ENCODE results near the gene APOBEC2.

Gene APOBEC2

GRCh38 chr6:41061196-41061726 lies 8.3 kb downstream of the APOBEC2 start:
- DNase-seq (ENCODE audit: low spot score), result no peak

GRCh38 chr6:41062056-41062455 lies 9.1 kb downstream of the APOBEC2 start:
- no peak for DNase-seq (ENCODE audit: low spot score)

- DNase-seq (ENCODE audit: low spot score), result no peak
Measured at GRCh38 chr6:41063884-41064285, 10.9 kb downstream of the APOBEC2 start.

GRCh38 chr6:41064841-41065240 lies 11.8 kb downstream of the APOBEC2 start:
- no peak for DNase-seq (ENCODE audit: low spot score)

- no peak for DNase-seq (ENCODE audit: low spot score)
Measured at GRCh38 chr6:41065550-41066026, 12.6 kb downstream of the APOBEC2 start.

- DNase-seq (ENCODE audit: low spot score), result peak; percentile 63
Measured at GRCh38 chr6:41066867-41067304, 13.9 kb downstream of the APOBEC2 start.

- DNase-seq (ENCODE audit: low spot score), result no peak
Measured at GRCh38 chr6:41071501-41071922, 18.5 kb downstream of the APOBEC2 start.

GRCh38 chr6:41071923-41072835 lies 19.2 kb downstream of the APOBEC2 start, which contains the start of gene OARD1:
Gene OARD1 (minus strand): TSS chr6:41072356. CDS start chr6:41071634, 722 bp downstream.
- DNase-seq (ENCODE audit: low spot score), result peak; percentile 100

GRCh38 chr6:41072836-41073202 lies 19.8 kb downstream of the APOBEC2 start, which contains the start of gene NFYA:
Gene NFYA (plus strand): TSS chr6:41072974. CDS start chr6:41079090, 6,116 bp downstream.
- no peak for DNase-seq (ENCODE audit: low spot score)

GRCh38 chr6:41073203-41073967 lies 20.4 kb downstream of the APOBEC2 start:
- DNase-seq (ENCODE audit: low spot score), result peak; percentile 79

- peak; percentile 26 for DNase-seq (ENCODE audit: low spot score)
Measured at GRCh38 chr6:41073968-41074691, 21.1 kb downstream of the APOBEC2 start.

GRCh38 chr6:41074692-41075436 lies 21.9 kb downstream of the APOBEC2 start:
- DNase-seq (ENCODE audit: low spot score), result no peak

- no peak for DNase-seq (ENCODE audit: low spot score)
Measured at GRCh38 chr6:41075651-41076626, 22.9 kb downstream of the APOBEC2 start.

- no peak for DNase-seq (ENCODE audit: low spot score)
Measured at GRCh38 chr6:41077536-41077935, 24.5 kb downstream of the APOBEC2 start.

- no peak for DNase-seq (ENCODE audit: low spot score)
Measured at GRCh38 chr6:41078101-41078500, 25.1 kb downstream of the APOBEC2 start.

- no peak for DNase-seq (ENCODE audit: low spot score)
Measured at GRCh38 chr6:41079080-41079479, 26.1 kb downstream of the APOBEC2 start.

GRCh38 chr6:41080621-41081020 lies 27.6 kb downstream of the APOBEC2 start:
- DNase-seq (ENCODE audit: low spot score), result no peak

- DNase-seq (ENCODE audit: low spot score), result no peak
Measured at GRCh38 chr6:41083072-41083471, 30.1 kb downstream of the APOBEC2 start.

GRCh38 chr6:41085182-41085581 lies 32.2 kb downstream of the APOBEC2 start:
- DNase-seq (ENCODE audit: low spot score), result no peak

- no peak for DNase-seq (ENCODE audit: low spot score)
Measured at GRCh38 chr6:41088451-41088850, 35.4 kb downstream of the APOBEC2 start.
